GM12875 (cell line): ENCODE results near the gene RYR1.
"Not testable (repeated sequence)": the region's sequence is repeated elsewhere in the genome, so short reads cannot be mapped to it uniquely, and the experiment has no call there.

Experiments
- H3K4me3 ChIP-seq: one replicate; pipeline ENCODE4 v1.5.1; 2011; ENCODE audit warnings: low read depth, low read length, control low read depth
- CTCF ChIP-seq: IDR thresholded peaks from 2 replicates; pipeline ENCODE4 v1.5.1; 2011; ENCODE audit warnings: low read depth, mild to moderate bottlenecking, control low read depth, inconsistent platforms, low read length, moderate library complexity, borderline replicate concordance; ENCODE audit not compliant: insufficient read depth

Gene RYR1

GRCh38 chr19:38470788-38471480 lies 37.4 kb downstream of the RYR1 start:
- no peak for TF ChIP-seq CTCF
- H3K4me3 ChIP-seq = no peak overlapping the region

GRCh38 chr19:38472725-38473124 lies 39.2 kb downstream of the RYR1 start:
- H3K4me3 ChIP-seq = not testable (repeated sequence)

GRCh38 chr19:38473201-38473600 lies 39.7 kb downstream of the RYR1 start:
- H3K4me3 ChIP-seq = no peak overlapping the region
- TF ChIP-seq CTCF = no peak

GRCh38 chr19:38475176-38475575 lies 41.7 kb downstream of the RYR1 start:
- TF ChIP-seq CTCF = no peak
- no peak overlapping the region for H3K4me3 ChIP-seq

GRCh38 chr19:38478273-38478971 lies 44.9 kb downstream of the RYR1 start:
- TF ChIP-seq CTCF = peak; percentile 43
- H3K4me3 ChIP-seq = no peak overlapping the region

- H3K4me3 ChIP-seq = no peak overlapping the region
- TF ChIP-seq CTCF = no peak
Measured at GRCh38 chr19:38482496-38482895, 49.0 kb downstream of the RYR1 start.

GRCh38 chr19:38483016-38483630 lies 49.6 kb downstream of the RYR1 start:
- no peak for TF ChIP-seq CTCF
- no peak overlapping the region for H3K4me3 ChIP-seq
